HG02840 (cell line): ENCODE measurements around the gene RASD2.

Source experiments
- ATAC-seq: cut with Tn5 transposase; IDR thresholded peaks from one replicate; pipeline ENCODE4 v1.9.1; 2021; ENCODE audit warnings: mild to moderate bottlenecking, moderate library complexity, moderate number of reproducible peaks; ENCODE audit not compliant: unreplicated experiment, low FRiP score

The RASD2 gene

DNA sequence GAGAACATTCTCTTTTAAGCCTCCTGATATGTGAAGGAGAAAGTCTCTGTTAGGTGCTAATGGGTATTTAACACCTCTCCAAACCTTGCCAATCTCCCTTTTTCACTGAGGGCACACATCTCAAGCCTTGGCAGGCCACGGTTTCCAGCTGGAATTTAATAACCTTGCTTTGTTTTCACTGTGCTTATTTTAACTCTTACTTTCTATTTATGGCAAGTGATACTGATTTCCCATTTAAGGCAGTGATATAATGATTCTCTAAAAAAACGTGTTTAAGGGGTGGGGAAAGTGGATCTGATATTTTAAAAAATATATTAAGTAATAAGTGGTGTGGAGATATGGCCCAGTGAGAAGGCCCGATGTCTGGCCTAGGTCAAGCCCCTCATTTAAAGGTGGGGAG lies 1.1 kb upstream of the RASD2 start:
- ATAC-seq: no peak

- ATAC-seq: no peak
Measured at GRCh38 chr22:35539910-35540594, 579 bp upstream of the RASD2 start.

DNA sequence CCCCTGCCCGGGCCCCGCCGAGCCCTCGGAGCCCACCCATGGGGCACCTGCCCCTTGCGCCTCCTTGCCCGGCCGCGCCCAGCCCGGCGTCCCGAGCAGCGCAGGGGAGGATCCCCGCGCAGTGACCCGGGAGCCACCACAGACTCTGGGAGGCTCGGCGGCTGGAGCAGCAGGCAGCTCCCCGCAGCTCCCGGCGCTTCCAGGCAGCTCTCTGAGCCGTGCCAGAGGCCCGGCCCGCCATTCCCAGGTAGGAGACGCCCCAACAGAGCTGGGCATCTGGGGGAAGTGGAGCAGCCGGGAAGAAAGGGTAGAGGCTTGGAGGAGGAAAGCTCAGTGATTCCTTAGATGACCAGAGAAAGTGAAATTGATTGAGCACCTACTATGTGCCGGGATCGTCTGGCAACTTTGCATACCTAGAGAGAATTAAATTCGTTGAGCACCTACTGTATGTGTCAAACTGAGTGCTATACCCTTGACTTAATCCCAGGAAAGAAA lies 670 bp downstream of the RASD2 start:
- ATAC-seq: no peak

- ATAC-seq: no peak
Measured at GRCh38 chr22:35542157-35542938, 1.7 kb downstream of the RASD2 start.

- ATAC-seq: no peak
Measured at GRCh38 chr22:35542939-35543516, 2.4 kb downstream of the RASD2 start.

GRCh38 chr22:35543702-35544101 lies 3.1 kb downstream of the RASD2 start:
- no peak for ATAC-seq

DNA sequence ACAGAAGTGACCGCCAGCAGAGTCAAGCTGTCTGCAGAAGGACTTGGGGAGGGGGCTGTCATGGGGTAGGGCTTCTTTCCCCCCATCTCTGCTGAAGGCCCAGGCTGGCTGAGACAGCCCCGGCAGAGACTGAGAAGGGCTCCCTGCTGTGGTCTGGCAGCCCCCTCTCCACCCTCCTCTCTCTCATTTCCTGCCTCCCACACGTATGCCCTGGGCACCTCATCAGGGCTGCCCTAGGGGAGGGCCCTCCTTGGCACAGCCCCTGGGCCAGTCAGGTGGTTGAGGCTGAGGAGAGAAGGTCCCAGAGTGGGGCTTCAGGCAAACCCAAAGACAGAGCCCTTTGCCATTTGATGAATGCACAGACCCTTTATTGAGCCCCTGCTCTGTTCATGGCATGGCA lies 3.6 kb downstream of the RASD2 start:
- ATAC-seq: no peak

DNA sequence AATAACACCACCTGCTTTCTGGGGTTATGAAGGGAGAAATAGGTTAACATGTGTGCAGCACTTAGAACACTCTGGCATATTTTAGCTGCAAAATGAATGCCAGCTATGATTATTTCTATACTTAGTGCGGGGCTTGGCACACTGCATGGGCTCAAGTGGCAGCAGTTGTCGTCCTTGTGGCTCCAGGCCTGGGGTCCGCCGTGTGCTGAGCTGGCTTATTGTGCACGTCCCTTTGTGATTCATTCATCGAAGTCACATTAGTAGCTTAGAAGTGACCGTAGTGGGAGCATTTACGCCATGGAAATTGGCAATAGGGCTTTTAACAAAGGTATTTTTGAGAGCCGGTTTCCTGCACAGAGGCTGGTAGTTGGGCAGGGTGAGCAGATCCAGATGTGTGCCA lies 4.2 kb downstream of the RASD2 start:
- ATAC-seq: no peak

DNA sequence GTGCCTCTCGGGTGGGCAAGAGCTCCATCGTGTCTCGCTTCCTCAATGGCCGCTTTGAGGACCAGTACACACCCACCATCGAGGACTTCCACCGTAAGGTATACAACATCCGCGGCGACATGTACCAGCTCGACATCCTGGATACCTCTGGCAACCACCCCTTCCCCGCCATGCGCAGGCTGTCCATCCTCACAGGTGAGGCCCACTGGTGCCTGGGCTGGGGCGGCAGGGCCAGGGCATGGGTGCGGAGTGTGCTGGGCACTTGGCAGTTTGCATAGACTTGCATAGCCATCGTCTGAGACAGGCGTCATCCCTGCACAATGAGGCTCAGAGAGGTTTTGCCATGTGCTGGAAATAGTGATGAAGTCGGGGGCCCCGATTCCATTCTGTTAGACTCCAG lies 6.3 kb downstream of the RASD2 start:
- no peak for ATAC-seq

DNA sequence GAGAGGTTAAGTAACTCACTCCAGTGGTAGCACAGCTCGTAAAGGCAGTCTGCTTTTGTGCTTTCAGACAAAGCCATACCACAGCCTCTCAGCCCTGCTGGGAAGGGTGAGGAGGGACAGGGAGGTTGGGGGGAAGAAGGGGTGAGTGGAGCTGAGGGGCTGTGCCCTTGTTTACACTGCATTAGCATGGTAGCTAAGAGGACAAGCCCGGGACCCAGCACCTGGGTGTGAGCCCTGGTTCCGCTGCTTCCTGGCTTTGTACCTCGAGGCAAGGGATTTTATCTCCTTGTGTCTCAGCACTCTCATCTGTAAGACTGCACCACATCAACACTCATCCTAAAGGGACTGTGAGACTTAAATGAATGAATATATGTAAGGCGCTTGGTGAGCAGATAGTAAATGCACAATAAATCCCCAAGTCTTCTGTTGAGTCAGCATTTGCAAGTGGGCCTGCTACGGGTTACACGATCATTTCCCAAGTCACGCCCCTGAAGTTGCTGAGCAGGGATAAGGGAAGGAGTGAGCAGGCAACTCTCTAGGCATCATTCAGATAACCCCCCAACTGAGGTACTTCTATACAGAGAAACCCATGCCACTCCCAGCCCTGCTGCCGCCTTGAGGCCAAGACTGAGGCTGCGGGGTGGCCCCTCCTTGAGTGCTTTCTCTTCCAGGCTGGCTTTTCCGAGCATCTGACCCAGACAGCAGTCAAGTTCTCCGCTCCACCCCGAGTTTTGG lies 7.5 kb downstream of the RASD2 start:
- no peak for ATAC-seq

DNA sequence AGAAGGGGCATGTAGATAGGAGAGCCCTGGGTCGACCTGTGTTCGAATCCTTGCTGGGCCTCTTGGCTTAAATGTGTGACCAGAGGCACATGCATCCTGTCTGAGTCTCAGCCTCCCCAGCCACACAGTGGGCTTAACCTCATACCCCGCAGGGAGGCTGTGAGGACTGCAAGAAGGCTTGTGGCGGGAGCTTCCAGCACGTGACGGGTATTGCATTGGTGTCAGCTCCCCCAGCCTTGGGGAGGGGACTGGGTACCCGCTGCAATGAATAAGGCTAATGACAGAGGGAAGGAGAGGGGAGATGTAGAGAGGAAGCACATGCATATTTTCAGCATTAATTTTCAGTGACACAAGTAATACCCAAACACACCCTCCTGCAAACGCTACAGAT lies 8.1 kb downstream of the RASD2 start:
- no peak for ATAC-seq

DNA sequence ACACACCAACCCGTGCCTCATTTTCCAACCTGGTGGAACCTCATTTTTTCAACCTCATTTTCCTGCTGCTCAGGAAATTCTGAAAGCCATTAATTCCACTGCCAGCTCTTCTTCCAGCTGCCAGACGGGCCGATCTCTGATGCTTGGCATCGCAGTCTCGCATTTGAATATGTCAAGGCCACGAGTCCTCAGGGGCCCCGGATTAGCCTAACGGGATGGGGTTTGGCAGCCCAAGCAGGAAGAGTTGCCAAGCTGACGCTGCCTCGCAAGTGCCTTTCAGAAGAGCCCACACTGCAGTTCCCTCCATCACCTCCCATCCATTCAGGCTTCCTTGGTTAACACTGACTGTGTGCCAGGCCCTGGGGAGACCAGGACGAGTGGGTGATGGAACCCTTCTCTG lies 8.7 kb downstream of the RASD2 start:
- ATAC-seq: no peak

- ATAC-seq: no peak
Measured at GRCh38 chr22:35551549-35552177, 11.0 kb downstream of the RASD2 start.

- ATAC-seq: no peak
Measured at GRCh38 chr22:35552196-35552842, 11.7 kb downstream of the RASD2 start.

GRCh38 chr22:35552846-35553245 lies 12.2 kb downstream of the RASD2 start:
- no peak for ATAC-seq

DNA sequence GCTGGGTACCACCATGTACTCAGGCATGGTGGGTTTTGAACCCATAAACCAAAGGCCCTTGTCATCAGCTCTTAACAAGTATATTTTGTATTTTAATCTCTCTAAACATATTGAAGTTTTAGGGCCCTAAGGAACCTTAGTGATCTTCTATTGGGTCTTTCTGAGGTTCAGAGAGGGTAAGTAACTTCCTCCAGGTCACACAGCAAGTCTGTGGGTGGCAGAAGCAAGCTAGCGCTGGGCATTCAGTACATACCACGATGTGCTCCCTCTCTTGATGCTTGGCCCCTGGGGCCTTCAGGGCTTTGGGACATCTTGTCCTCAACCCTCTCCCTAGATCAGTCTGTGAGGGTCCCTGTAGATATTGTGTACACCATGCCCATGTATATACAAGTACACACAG lies 12.7 kb downstream of the RASD2 start:
- ATAC-seq: no peak

- ATAC-seq: no peak
Measured at GRCh38 chr22:35554297-35554845, 13.7 kb downstream of the RASD2 start.

DNA sequence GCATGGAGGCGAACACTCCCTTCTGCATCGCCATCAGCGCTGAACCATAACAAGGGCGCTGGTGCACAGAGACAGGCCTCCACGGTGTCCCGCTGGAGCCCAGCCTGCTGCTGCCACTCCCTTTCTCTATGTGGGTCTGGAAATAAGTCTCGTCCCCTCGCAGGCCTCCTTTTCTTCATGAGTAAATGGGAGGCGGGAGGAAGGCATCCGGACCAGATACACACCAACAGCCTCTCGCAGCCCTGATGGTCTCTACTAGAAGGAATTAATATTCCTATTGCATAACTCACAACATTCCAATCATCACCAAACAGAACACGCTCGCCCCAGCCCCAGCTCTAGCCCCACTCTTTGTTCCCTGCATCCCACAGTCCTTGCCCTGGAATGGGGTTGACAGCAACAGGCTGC lies 14.9 kb downstream of the RASD2 start:
- ATAC-seq: no peak

DNA sequence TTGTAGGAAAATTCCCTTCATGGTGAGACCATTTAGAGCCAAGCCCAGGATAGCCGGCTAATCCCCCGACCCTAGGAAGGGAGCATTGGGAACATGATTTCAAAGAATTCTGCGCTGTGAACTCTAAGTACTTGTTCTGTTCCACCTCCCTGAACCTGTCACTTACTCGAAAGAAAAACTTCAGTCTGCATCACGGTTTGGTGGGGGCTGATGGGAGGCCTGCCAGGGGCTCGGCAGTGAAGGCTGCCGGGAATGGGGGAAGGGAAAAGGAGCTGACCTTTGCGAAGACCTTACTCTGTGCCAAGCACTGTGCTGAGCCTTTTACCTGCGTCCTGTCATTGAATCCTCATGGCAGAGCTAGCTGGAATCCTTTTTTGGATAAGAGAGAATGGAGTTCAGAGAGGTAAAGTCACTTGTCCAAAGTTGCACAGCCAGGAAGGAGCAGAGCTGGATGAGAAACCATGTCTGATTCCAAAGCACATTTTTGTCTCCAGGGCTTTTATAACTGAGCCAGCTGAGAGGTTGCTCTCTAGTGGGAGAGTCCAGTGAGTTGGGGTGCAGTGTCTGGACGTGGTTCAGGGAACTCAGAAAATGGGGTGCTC lies 15.4 kb downstream of the RASD2 start:
- no peak for ATAC-seq
